Neural progenitor cell (in vitro differentiated cells): ENCODE results near the gene PNPLA7. TPM values are rescaled to one million over a fixed set of nuclear protein-coding genes. Genes with fewer than 3 reads are reported as not detected.
A peak's percentile ranks its signal among the peaks of the same experiment; 100 is the strongest.
"Not testable (repeated sequence)": the region's sequence is repeated elsewhere in the genome, so short reads cannot be mapped to it uniquely, and the experiment has no call there.

Experiments used
- DNase-seq: peaks from one replicate; pipeline ENCODE4 v3.0.0-alpha.2; 2016; ENCODE audit warnings: low spot score
- H2AFZ ChIP-seq: fragments of 200-600 bp; sonication (generic); replicated peaks from 2 replicates; pipeline ENCODE4 v1.6.1; 2016; ENCODE audit warnings: antibody characterized with exemption
- H3F3A ChIP-seq: fragments of 200-600 bp; sonication (generic); 2 replicates; pipeline ENCODE4 v1.6.1; 2016; ENCODE audit warnings: antibody characterized with exemption, low read depth
- H3K27ac ChIP-seq: fragments of 200-600 bp; sonication (generic); 2 replicates; pipeline ENCODE4 v1.5.1; 2016; ENCODE audit warnings: mild to moderate bottlenecking
- H3K27me3 ChIP-seq: fragments of 200-600 bp; sonication (generic); 2 replicates; pipeline ENCODE4 v1.6.1; 2016; ENCODE audit warnings: mild to moderate bottlenecking, moderate library complexity
- H3K36me3 ChIP-seq: fragments of 200-600 bp; sonication (generic); 2 replicates; pipeline ENCODE4 v1.5.1; 2016
- H3K4me1 ChIP-seq: fragments of 200-600 bp; sonication (generic); 2 replicates; pipeline ENCODE4 v1.6.1; 2016; ENCODE audit warnings: mixed run types
- H3K4me2 ChIP-seq: fragments of 200-600 bp; sonication (generic); 2 replicates; pipeline ENCODE4 v1.6.1; 2016
- H3K4me3 ChIP-seq: fragments of 200-600 bp; sonication (generic); 2 replicates; pipeline ENCODE4 v1.5.1; 2016
- H3K79me2 ChIP-seq: fragments of 200-600 bp; sonication (generic); 2 replicates; pipeline ENCODE4 v1.6.1; 2016; ENCODE audit warnings: low read depth
- H3K9ac ChIP-seq: fragments of 200-600 bp; sonication (generic); 2 replicates; pipeline ENCODE4 v1.6.1; 2016
- H3K9me3 ChIP-seq: fragments of 200-600 bp; sonication (generic); 2 replicates; pipeline ENCODE4 v1.5.1; 2016; ENCODE audit warnings: low read depth
- H4K20me1 ChIP-seq: fragments of 200-600 bp; sonication (generic); 2 replicates; pipeline ENCODE4 v1.6.1; 2016; ENCODE audit warnings: low read depth
- H3K27ac Mint-ChIP-seq: 3 replicates; pipeline ENCODE4 v1.8.0; 2021; ENCODE audit warnings: mixed read lengths
- H3K27me3 Mint-ChIP-seq: 2 replicates; pipeline ENCODE4 v1.8.0; 2022; ENCODE audit warnings: low read depth, mild to moderate bottlenecking, inconsistent platforms, moderate library complexity, mixed read lengths; ENCODE audit not compliant: insufficient read depth
- H3K36me3 Mint-ChIP-seq: 3 replicates; pipeline ENCODE4 v1.8.0; 2021; ENCODE audit warnings: mixed read lengths
- H3K4me1 Mint-ChIP-seq: 3 replicates; pipeline ENCODE4 v1.8.0; 2021; ENCODE audit warnings: mixed read lengths
- H3K4me3 Mint-ChIP-seq: 3 replicates; pipeline ENCODE4 v1.8.0; 2021; ENCODE audit warnings: mild to moderate bottlenecking, moderate library complexity, mixed read lengths
- H3K9me3 Mint-ChIP-seq: 3 replicates; pipeline ENCODE4 v1.8.0; 2020; ENCODE audit warnings: mixed read lengths
- CTCF ChIP-seq: fragments of 200-600 bp; sonication (generic); IDR thresholded peaks from 2 replicates; pipeline ENCODE4 v1.5.1; 2017; ENCODE audit warnings: antibody characterized with exemption, mild to moderate bottlenecking
- EZH2 ChIP-seq: fragments of 200-600 bp; sonication (generic); IDR thresholded peaks from 2 replicates; pipeline ENCODE4 v1.6.1; 2017; ENCODE audit warnings: antibody characterized with exemption, mild to moderate bottlenecking, moderate library complexity
- EZH2phosphoT487 ChIP-seq: fragments of 200-600 bp; sonication (generic); IDR thresholded peaks from 2 replicates; pipeline ENCODE4 v1.6.1; 2017; ENCODE audit warnings: antibody characterized with exemption
- total RNA-seq: library from RNA; depleted of rRNA; stranded (reverse); fragments of >200 nt; gene quantifications from 2 replicates; pipeline ENCODE4 v1.2.3, GENCODE V29; 2015; ENCODE audit warnings: low replicate concordance

Gene PNPLA7
- total RNA-seq, 1 donor from 2014 or later: 0.13 TPM

GRCh38 chr9:137511758-137512463 lies 38.3 kb downstream of the PNPLA7 start:
- Histone ChIP-seq H3K4me1 (no peaks in the 10 kb centered on the region), H3K4me2 (no peak overlapping the region), H3K79me2 (no peaks in the 10 kb centered on the region), H3K27me3 (no peaks in the 10 kb centered on the region), H3K4me3 (no peak overlapping the region), H4K20me1 (no peaks in the 10 kb centered on the region), H3F3A (no peaks in the 10 kb centered on the region), H2AFZ (no peak overlapping the region), H3K9me3 (no peaks in the 10 kb centered on the region), H3K9ac (no peak overlapping the region), H3K36me3 (no peaks in the 10 kb centered on the region), H3K27ac (no peak overlapping the region)
- Mint-ChIP-seq H3K4me1 (peaks cover 8% of the 10 kb centered on the region), H3K36me3 (peaks cover 8% of the 10 kb centered on the region), H3K9me3 (peaks cover 12% of the 10 kb centered on the region), H3K4me3 (peak overlapping the region; percentile 10), H3K27ac (no peak overlapping the region), H3K27me3 (peaks cover 4% of the 10 kb centered on the region)
- DNase-seq: no peak
- no peak for TF ChIP-seq EZH2phosphoT487
- TF ChIP-seq EZH2: no peak
- TF ChIP-seq CTCF: no peak

- not testable (repeated sequence) for H2AFZ ChIP-seq, H3K4me3 ChIP-seq, H3K4me3 Mint-ChIP-seq, H3K4me1 Mint-ChIP-seq, H3K9me3 ChIP-seq, H3K9ac ChIP-seq, H3K4me1 ChIP-seq, H4K20me1 ChIP-seq, DNase-seq, H3K79me2 ChIP-seq, H3F3A ChIP-seq, H3K36me3 ChIP-seq, H3K27me3 Mint-ChIP-seq, H3K36me3 Mint-ChIP-seq, H3K27ac ChIP-seq, H3K4me2 ChIP-seq, H3K27me3 ChIP-seq, H3K27ac Mint-ChIP-seq
- H3K9me3 Mint-ChIP-seq: peaks cover 12% of the 10 kb centered on the region
Observed at GRCh38 chr9:137511126-137511525, 39.1 kb downstream of the PNPLA7 start.

- DNase-seq: no peak
- Histone ChIP-seq H3K4me1 (no peaks in the 10 kb centered on the region), H3K27ac (no peak overlapping the region), H3F3A (no peaks in the 10 kb centered on the region), H3K79me2 (no peaks in the 10 kb centered on the region), H3K9ac (no peak overlapping the region), H3K9me3 (no peaks in the 10 kb centered on the region), H3K4me3 (no peak overlapping the region), H3K27me3 (no peaks in the 10 kb centered on the region), H2AFZ (no peak overlapping the region), H4K20me1 (no peaks in the 10 kb centered on the region), H3K36me3 (no peaks in the 10 kb centered on the region), H3K4me2 (no peak overlapping the region)
- Mint-ChIP-seq H3K4me1 (peaks cover 8% of the 10 kb centered on the region), H3K27me3 (peaks cover 6% of the 10 kb centered on the region), H3K36me3 (peaks cover 8% of the 10 kb centered on the region), H3K9me3 (peaks cover 12% of the 10 kb centered on the region), H3K4me3 (no peak overlapping the region), H3K27ac (no peak overlapping the region)
- TF ChIP-seq EZH2phosphoT487 (no peak), EZH2 (no peak), CTCF (no peak)
Observed at GRCh38 chr9:137509198-137509597, 41.0 kb downstream of the PNPLA7 start.

- Mint-ChIP-seq H3K27ac (no peak overlapping the region), H3K9me3 (peaks cover 23% of the 10 kb centered on the region), H3K4me3 (no peak overlapping the region), H3K27me3 (peaks cover 15% of the 10 kb centered on the region), H3K36me3 (peaks cover 12% of the 10 kb centered on the region), H3K4me1 (peaks cover 5% of the 10 kb centered on the region)
- H3K4me1 ChIP-seq: no peaks in the 10 kb centered on the region
- H3K79me2 ChIP-seq: no peaks in the 10 kb centered on the region
- no peaks in the 10 kb centered on the region for H3K36me3 ChIP-seq
- no peak overlapping the region for H3K4me3 ChIP-seq
- H3K9ac ChIP-seq: no peak overlapping the region
- no peak for DNase-seq
- no peaks in the 10 kb centered on the region for H3K27me3 ChIP-seq
- no peak for TF ChIP-seq EZH2
- TF ChIP-seq EZH2phosphoT487: no peak
- no peak for TF ChIP-seq CTCF
- no peak overlapping the region for H3K4me2 ChIP-seq
- H3K9me3 ChIP-seq: no peaks in the 10 kb centered on the region
- no peak overlapping the region for H2AFZ ChIP-seq
- H3K27ac ChIP-seq: no peak overlapping the region
- peaks cover 11% of the 10 kb centered on the region for H3F3A ChIP-seq
- no peaks in the 10 kb centered on the region for H4K20me1 ChIP-seq
Observed at GRCh38 chr9:137506702-137507171, 43.5 kb downstream of the PNPLA7 start.
